ENCODE data around the gene COMT. TPM values are rescaled to one million over a fixed set of nuclear protein-coding genes. Genes with fewer than 3 reads are reported as not detected.

Gene COMT
- total and polyA plus RNA-seq, 9 of the 15 experiments (the other 6 are each of a cell fraction or from before 2014, with no cell fraction given) = 12.5 to 351 (median 155) TPM

DNA sequence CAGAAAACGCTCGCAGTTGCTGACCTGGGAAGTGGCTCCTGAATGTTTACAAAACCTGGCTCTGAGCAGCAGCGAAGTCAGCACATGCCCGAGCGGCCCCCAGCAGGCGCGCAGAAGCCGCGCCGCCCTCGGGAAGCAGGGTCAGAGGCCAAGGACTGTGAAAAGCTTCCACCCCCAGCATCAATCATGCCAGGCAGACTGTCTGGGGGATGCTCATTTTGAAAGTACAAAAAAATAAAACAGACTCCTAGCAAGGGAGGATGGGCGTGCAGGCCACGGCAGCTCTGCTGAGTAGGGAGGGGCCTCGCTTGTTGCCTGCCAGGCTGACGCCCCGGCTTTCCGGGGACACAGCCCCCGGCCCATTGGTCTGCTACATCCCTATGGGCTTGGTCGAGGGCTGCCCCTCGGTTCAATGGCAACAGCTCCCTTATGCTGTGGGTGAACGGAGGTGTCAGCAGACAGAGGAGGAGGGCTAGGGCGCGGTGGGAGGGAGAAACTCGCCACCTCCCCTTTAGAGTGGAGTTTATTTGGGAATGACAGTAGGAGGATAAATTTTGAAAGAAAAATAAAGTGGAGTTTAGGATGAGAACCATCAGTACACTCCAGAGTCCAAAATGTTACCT lies 49.2 kb upstream of the COMT start (continued):
- TF ChIP-seq, protein P1, sequence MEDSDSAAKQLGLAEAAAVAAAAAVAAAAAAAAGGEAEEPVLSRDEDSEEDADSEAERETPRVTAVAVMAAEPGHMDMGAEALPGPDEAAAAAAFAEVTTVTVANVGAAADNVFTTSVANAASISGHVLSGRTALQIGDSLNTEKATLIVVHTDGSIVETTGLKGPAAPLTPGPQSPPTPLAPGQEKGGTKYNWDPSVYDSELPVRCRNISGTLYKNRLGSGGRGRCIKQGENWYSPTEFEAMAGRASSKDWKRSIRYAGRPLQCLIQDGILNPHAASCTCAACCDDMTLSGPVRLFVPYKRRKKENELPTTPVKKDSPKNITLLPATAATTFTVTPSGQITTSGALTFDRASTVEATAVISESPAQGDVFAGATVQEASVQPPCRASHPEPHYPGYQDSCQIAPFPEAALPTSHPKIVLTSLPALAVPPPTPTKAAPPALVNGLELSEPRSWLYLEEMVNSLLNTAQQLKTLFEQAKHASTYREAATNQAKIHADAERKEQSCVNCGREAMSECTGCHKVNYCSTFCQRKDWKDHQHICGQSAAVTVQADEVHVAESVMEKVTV (CRISPR knock-in tag; IDR thresholded peaks at IDR 0.05) = no peak
- TF ChIP-seq JUND (IDR thresholded peaks at IDR 0.05; ENCODE audit: borderline replicate concordance, low read depth, low read length) (peak; percentile 28; the same call in 1 of the 2 replicates), JUND (tag; IDR thresholded peaks at IDR 0.05; ENCODE audit: borderline replicate concordance, low read depth, low read length) (no peak; the same call in 2 of the 3 replicates), CBFA2T3 (IDR thresholded peaks at IDR 0.05) (no peak)

- H3K9ac ChIP-seq (ENCODE audit: insufficient read depth in 1 of 2, low read depth in 2 of 2, low read length in 2 of 2) = peak overlapping the region in 1 of 2 experiments; percentile 36; a peak in 2 of 4 replicates
- TF ChIP-seq TAF15 (IDR thresholded peaks at IDR 0.05; ENCODE audit: low read depth, low read length) (no peak), RFX5 (IDR thresholded peaks at IDR 0.05; ENCODE audit: low read depth, low read length) (no peak), E2F8 (IDR thresholded peaks at IDR 0.05; ENCODE audit: low read depth, partially characterized antibody) (no peak), PHF8 (IDR thresholded peaks at IDR 0.05; ENCODE audit: borderline replicate concordance, low read length) (0 out of 2 replicates have a peak, but pooled peaks have one; percentile 7), PHB2 (IDR thresholded peaks at IDR 0.05; ENCODE audit: low read depth) (no peak), ZNF384 (IDR thresholded peaks at IDR 0.05; ENCODE audit: low read depth, low read length) (no peak), SNRNP70 (optimal IDR thresholded peaks at IDR 0.05; ENCODE audit: low read depth, low read length) (peak; percentile 57), ZNF75A (CRISPR knock-in tag; IDR thresholded peaks at IDR 0.05) (no peak), TGIF2 (CRISPR knock-in tag; IDR thresholded peaks at IDR 0.05) (no peak), NCOA6 (IDR thresholded peaks at IDR 0.05) (no peak), STAT5B (CRISPR knock-in tag; IDR thresholded peaks at IDR 0.05) (no peak), EHMT2 (IDR thresholded peaks at IDR 0.05) (no peak)
These were observed 48.6 kb upstream of the COMT start for GRCh38 chr22:19892925-19893324.

More at GRCh38 chr22:19892925-19893324, 48.6 kb upstream of the COMT start:
- no peak overlapping the region for H2AFZ ChIP-seq (ENCODE audit: low read depth, low read length)
- no peak overlapping the region for H3K4me3 ChIP-seq
- peaks cover 38% of the 10 kb centered on the region for H4K20me1 ChIP-seq (replicated peaks; ENCODE audit: control insufficient read depth, insufficient read depth, low read length)
- H3K4me1 ChIP-seq (replicated peaks in 1 of 2; ENCODE audit: control insufficient read depth in 2 of 2, insufficient read depth in 2 of 2, low read length in 2 of 2) = peaks cover 24 to 70% of the 10 kb centered on the region in 2 experiments
- FAIRE-seq = no peak
- no peak overlapping the region for H3K4me2 ChIP-seq (ENCODE audit: insufficient read depth, low read length)
- H3K79me2 ChIP-seq (ENCODE audit: control insufficient read depth, insufficient read depth, low read length) = no peaks in the 10 kb centered on the region
- ChIA-PET CTCF (ENCODE audit: low intra/inter-chr PET ratio) (no interaction called here), POLR2A (interaction anchor here (0.7 to 11.1 kb wide), 4 partner anchors 8 to 912 kb away, joined by 3 to 141 read pairs (median 4); no protein-coding TSS in a partner anchor)
- peaks cover 16% of the 10 kb centered on the region; the same call in 1 of the 3 replicates for H3K36me3 ChIP-seq (ENCODE audit: control insufficient read depth, insufficient read depth, low read length)
- DNase-seq (ENCODE audit: extremely low read depth in 1 of 4, low spot score in 3 of 4) = no peak
- H3K27ac ChIP-seq (ENCODE audit: extremely low read depth, low read depth, low read length) = no peak overlapping the region
- ATAC-seq = no peak
- BruUV-seq (replicated peaks) = no TSS peak
- WGBS (ENCODE audit: insufficient coverage, low coverage, missing lambda C conversion rate) = 86% methylated on average over 13 of the region's 13 CpGs
- intact Hi-C loops (cut with micrococcal nuclease) = loop anchor here (5.0 kb wide), 2 partner anchors 136 to 161 kb away; no protein-coding TSS in a partner anchor
- in situ Hi-C loops (cut with MboI) = no loop called here
- H3K9me3 ChIP-seq (replicated peaks; ENCODE audit: control insufficient read depth, insufficient read depth, low read depth, low read length) = no peaks in the 10 kb centered on the region
- H3K27me3 ChIP-seq (ENCODE audit: control insufficient read depth in 2 of 2, insufficient read depth in 2 of 2, low read length in 2 of 2) = no peaks in the 10 kb centered on the region
- H3K9me1 ChIP-seq (ENCODE audit: control insufficient read depth, insufficient read depth, low read length) = peaks cover 12% of the 10 kb centered on the region
